Hepatocyte (in vitro differentiated cells): Measurements from ENCODE around the gene PGPEP1. TPM values are rescaled to one million over a fixed set of nuclear protein-coding genes. Genes with fewer than 3 reads are reported as not detected.

Experiments
- DNase-seq: peaks from one replicate; pipeline ENCODE4 v3.0.0-alpha.2; 2016; ENCODE audit warnings: low spot score
- H2AFZ ChIP-seq: fragments of 200-600 bp; sonication (generic); 2 replicates; pipeline ENCODE4 v1.6.0; 2016; ENCODE audit warnings: antibody characterized with exemption, mild to moderate bottlenecking
- H3K27ac ChIP-seq: fragments of 200-600 bp; sonication (generic); 2 replicates; pipeline ENCODE4 v1.5.1; 2016; ENCODE audit warnings: mild to moderate bottlenecking
- H3K27me3 ChIP-seq: fragments of 200-600 bp; sonication (generic); 2 replicates; pipeline ENCODE4 v1.6.1; 2016
- H3K36me3 ChIP-seq: fragments of 200-600 bp; sonication (generic); replicated peaks from 2 replicates; pipeline ENCODE4 v1.5.1; 2016; ENCODE audit warnings: low read depth; ENCODE audit not compliant: insufficient read depth
- H3K4me1 ChIP-seq: fragments of 200-600 bp; sonication (generic); 2 replicates; pipeline ENCODE4 v1.5.1; 2016; ENCODE audit warnings: mild to moderate bottlenecking, moderate library complexity; ENCODE audit not compliant: insufficient read depth
- H3K4me2 ChIP-seq: fragments of 200-600 bp; sonication (generic); 2 replicates; pipeline ENCODE4 v1.6.0; 2016
- H3K4me3 ChIP-seq: fragments of 200-600 bp; sonication (generic); 2 replicates; pipeline ENCODE4 v1.5.1; 2016; ENCODE audit warnings: mild to moderate bottlenecking
- H3K79me2 ChIP-seq: fragments of 200-600 bp; sonication (generic); 2 replicates; pipeline ENCODE4 v1.6.0; 2017; ENCODE audit warnings: mild to moderate bottlenecking
- H3K9me2 ChIP-seq: fragments of 200-600 bp; sonication (generic); replicated peaks from 2 replicates; pipeline ENCODE4 v1.6.0; 2017; ENCODE audit warnings: mild to moderate bottlenecking; ENCODE audit not compliant: insufficient read depth
- H3K9me3 ChIP-seq: fragments of 200-600 bp; sonication (generic); 2 replicates; pipeline ENCODE4 v1.5.1; 2016; ENCODE audit warnings: low read depth, mild to moderate bottlenecking
- H4K20me1 ChIP-seq: fragments of 200-600 bp; sonication (generic); 2 replicates; pipeline ENCODE4 v1.6.0; 2016; ENCODE audit warnings: mild to moderate bottlenecking; ENCODE audit not compliant: insufficient read depth, poor library complexity, severe bottlenecking
- CTCF ChIP-seq: fragments of 200-600 bp; sonication (generic); IDR thresholded peaks from 2 replicates; pipeline ENCODE4 v1.5.1; 2016; ENCODE audit warnings: antibody characterized with exemption, mild to moderate bottlenecking; ENCODE audit not compliant: poor library complexity
- EZH2 ChIP-seq: fragments of 200-600 bp; sonication (generic); IDR thresholded peaks from 2 replicates; pipeline ENCODE4 v1.6.1; 2016; ENCODE audit warnings: antibody characterized with exemption, mild to moderate bottlenecking, borderline replicate concordance
- EZH2phosphoT487 ChIP-seq: fragments of 200-600 bp; sonication (generic); IDR thresholded peaks from one replicate; pipeline ENCODE4 v1.6.1; 2018; ENCODE audit warnings: antibody characterized with exemption, mild to moderate bottlenecking, low read depth, moderate library complexity; ENCODE audit not compliant: unreplicated experiment, severe bottlenecking
- WGBS: methylation state at CpG from one replicate; pipeline ENCODE4 v1.1.6; 2016; ENCODE audit warnings: low lambda C conversion rate; ENCODE audit errors: missing lambda C conversion rate; 5-methylcytosine and 5-hydroxymethylcytosine counted together
- polyA plus RNA-seq: library from polyadenylated mRNA; unstranded; fragments of >200 nt; fragmentation: Nextera tagmentation; extraction: Ambion mirVana; gene quantifications from 2 replicates; pipeline ENCODE4 v1.2.1, GENCODE V29; 2016
- total RNA-seq: library from RNA; depleted of rRNA; stranded (reverse); fragments of >200 nt; gene quantifications from 2 replicates; pipeline ENCODE4 v1.2.3, GENCODE V29; 2014

PGPEP1 gene
- total and polyA plus RNA-seq, 2 experiments from 2014 or later, result 26.8 to 36.1 TPM

- WGBS, result 2% methylated on average over 22 of the region's 53 CpGs
- Histone ChIP-seq H2AFZ (peak overlapping the region; percentile 70), H3K9me3 (no peaks in the 10 kb centered on the region), H3K4me3 (peak overlapping the region; percentile 32), H3K79me2 (peaks cover 32% of the 10 kb centered on the region), H3K27ac (peak overlapping the region; percentile 99), H3K36me3 (no peaks in the 10 kb centered on the region), H3K9me2 (no peaks in the 10 kb centered on the region), H4K20me1 (peaks cover 15% of the 10 kb centered on the region), H3K4me1 (peaks cover 53% of the 10 kb centered on the region), H3K27me3 (no peaks in the 10 kb centered on the region), H3K4me2 (peak overlapping the region; percentile 91)
- no peak for TF ChIP-seq EZH2
- TF ChIP-seq CTCF, result no peak
- TF ChIP-seq EZH2phosphoT487, result no peak
- peak; percentile 92 for DNase-seq
These were observed 77.0 kb downstream of the PGPEP1 start for GRCh38 chr19:18417250-18418028.

- Histone ChIP-seq H3K27me3 (no peaks in the 10 kb centered on the region), H4K20me1 (peaks cover 20% of the 10 kb centered on the region), H3K9me3 (no peaks in the 10 kb centered on the region), H3K27ac (peak overlapping the region; percentile 99), H2AFZ (peak overlapping the region; percentile 70), H3K4me2 (peak overlapping the region; percentile 91), H3K4me3 (no peak overlapping the region), H3K36me3 (no peaks in the 10 kb centered on the region), H3K9me2 (no peaks in the 10 kb centered on the region), H3K79me2 (peaks cover 38% of the 10 kb centered on the region), H3K4me1 (peaks cover 53% of the 10 kb centered on the region)
- 20% methylated on average over 27 of the region's 30 CpGs for WGBS
- DNase-seq, result no peak
- TF ChIP-seq CTCF, result no peak
- no peak for TF ChIP-seq EZH2phosphoT487
- TF ChIP-seq EZH2, result no peak
These were observed 77.7 kb downstream of the PGPEP1 start for GRCh38 chr19:18418029-18418482.

DNA sequence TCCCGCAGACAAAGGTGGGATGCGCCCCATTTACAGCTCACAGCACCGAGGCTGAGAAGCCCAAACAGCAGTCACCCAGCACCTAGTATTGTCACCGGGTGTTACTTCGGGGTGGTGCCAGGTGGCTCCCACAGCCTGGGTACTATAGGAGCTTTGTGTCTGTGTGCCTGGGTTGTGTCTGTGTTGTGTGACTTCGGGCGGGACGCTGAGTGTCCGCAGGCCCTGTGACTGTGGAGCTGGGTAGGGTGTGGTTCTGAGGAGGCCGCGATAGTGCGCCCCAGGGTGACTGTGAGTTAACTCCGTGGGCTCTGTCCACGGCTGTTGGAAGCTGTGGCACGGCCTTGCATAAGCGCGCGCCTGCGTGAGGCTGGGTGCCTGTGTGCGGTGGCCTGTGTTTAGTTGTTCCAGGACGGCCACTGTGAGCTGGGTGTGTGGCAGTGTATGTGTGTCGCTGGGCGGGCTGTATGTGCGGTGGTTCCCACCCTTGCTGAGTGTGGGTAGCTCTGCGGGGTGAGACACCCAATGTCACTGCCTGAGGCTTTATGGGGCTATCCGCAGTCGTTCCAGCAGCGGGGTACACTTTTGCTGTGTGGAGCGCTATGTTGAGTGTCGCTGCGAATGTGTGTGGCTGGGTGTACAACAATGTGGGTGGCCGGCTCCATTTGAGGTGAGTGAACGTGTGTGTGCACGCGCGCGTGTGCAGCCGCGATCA is 78.2 kb downstream of the PGPEP1 start:
- Histone ChIP-seq H3K36me3 (no peaks in the 10 kb centered on the region), H3K79me2 (peaks cover 44% of the 10 kb centered on the region), H2AFZ (peak overlapping the region; percentile 58), H3K4me2 (peak overlapping the region; percentile 91), H3K4me1 (peaks cover 55% of the 10 kb centered on the region), H3K27me3 (no peaks in the 10 kb centered on the region), H3K9me3 (no peaks in the 10 kb centered on the region), H3K27ac (peak overlapping the region; percentile 99), H3K4me3 (peak overlapping the region; percentile 42), H3K9me2 (no peaks in the 10 kb centered on the region), H4K20me1 (peaks cover 25% of the 10 kb centered on the region)
- no peak for DNase-seq
- WGBS, result 25% methylated on average over 39 of the region's 39 CpGs
- TF ChIP-seq EZH2phosphoT487 (no peak), CTCF (no peak)
